Glomerular visceral epithelial cell (primary cell): ENCODE measurements around the gene EDN1.
"Not testable (repeated sequence)": the region's sequence is repeated elsewhere in the genome, so short reads cannot be mapped to it uniquely, and the experiment has no call there.

Experiments used
- DNase-seq: peaks from one replicate; pipeline ENCODE4 v3.0.0-alpha.2; 2016; ENCODE audit errors: extremely low spot score

The EDN1 gene

GRCh38 chr6:12294851-12295536 lies 4.8 kb downstream of the EDN1 start:
- no peak for DNase-seq

DNA sequence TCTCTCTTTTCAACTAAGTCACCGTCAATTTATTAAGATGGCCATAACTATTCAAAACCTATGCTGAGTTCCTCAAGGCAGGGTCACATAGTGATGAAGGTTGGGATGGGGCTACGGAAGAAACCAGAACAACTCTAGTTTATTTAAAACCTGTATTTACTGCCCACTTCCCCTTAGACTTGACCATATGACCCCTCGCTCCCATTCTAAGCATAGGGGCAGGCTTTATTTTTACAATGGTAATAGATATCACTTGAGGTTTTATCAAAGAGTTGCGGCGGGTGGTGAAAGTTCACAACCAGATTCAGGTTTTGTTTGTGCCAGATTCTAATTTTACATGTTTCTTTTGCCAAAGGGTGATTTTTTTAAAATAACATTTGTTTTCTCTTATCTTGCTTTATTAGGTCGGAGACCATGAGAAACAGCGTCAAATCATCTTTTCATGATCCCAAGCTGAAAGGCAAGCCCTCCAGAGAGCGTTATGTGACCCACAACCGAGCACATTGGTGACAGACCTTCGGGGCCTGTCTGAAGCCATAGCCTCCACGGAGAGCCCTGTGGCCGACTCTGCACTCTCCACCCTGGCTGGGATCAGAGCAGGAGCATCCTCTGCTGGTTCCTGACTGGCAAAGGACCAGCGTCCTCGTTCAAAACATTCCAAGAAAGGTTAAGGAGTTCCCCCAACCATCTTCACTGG lies 5.5 kb downstream of the EDN1 start:
- no peak for DNase-seq

DNA sequence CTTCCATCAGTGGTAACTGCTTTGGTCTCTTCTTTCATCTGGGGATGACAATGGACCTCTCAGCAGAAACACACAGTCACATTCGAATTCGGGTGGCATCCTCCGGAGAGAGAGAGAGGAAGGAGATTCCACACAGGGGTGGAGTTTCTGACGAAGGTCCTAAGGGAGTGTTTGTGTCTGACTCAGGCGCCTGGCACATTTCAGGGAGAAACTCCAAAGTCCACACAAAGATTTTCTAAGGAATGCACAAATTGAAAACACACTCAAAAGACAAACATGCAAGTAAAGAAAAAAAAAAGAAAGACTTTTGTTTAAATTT lies 6.1 kb downstream of the EDN1 start:
- peak; percentile 55 for DNase-seq

- DNase-seq = no peak
Measured at GRCh38 chr6:12296604-12297003, 6.4 kb downstream of the EDN1 start.

DNA sequence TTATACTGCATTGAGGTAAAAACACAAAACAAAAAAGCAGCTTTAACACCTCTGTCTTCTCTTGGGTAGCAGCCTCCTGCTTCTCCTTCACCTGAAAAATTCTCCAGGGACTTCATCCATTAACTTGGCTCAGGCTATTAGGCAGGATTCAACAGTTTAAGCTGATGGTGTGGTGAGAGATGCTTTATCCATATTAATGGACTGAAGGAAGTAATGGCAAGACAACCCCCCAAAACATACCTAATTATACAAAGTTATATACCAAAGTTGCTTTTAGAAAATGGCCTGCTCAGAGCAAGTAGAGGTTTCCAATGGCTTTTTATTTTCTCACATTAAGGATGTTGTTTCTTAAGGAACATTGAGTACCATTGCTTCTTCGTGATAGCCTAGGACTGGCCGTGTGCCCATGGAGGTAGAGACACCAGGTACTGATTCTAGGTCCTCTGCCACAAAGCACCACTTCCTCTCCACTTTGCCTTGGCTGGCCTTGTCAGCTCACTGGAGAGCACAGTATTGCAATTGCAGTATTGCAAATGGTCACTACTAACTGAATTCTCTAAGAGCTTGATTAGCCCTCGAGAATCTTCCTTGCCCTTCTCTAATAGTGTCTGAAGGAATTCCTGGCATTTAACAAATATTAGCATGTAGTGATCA lies 7.3 kb downstream of the EDN1 start:
- no peak for DNase-seq

GRCh38 chr6:12298017-12298978 lies 8.1 kb downstream of the EDN1 start:
- DNase-seq = no peak

DNA sequence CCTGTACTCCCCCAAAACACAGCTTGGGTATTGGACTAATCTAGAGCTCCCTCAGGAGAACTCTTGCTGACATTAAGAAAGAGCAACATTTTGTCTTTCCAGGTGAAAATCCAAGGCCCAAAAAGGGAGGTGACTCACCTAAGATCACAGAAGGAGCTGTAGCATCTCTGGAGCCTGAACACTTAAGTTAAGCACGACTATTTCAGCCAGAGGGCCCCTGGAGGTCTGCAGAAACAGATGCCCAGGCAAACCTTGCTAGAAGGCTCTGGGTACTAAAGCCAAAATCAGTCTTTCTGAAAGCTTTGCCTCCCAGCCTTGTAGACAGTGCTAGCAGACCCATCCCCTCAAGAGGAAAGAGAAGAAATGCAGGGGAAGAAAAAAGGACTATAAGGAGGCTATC lies 8.8 kb downstream of the EDN1 start:
- DNase-seq = no peak

DNA sequence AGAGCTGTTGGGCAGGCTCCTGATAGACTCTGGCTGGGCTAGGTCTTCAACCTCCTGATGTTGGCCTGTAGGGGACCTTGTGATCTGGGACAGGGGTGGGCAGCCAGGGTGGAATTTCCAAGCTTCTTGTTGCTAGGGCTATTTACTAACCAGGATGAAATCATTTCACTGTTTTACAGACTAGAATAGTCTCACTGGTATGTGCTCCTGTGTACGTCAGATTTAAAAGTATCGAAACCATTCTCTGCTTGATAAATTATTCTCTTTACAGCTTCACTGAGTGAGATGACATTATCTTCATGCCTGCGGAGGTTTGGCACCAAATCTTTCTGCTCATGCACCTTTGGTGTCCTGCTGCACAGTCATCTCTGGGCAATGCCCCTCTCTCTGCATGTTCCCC lies 10.9 kb downstream of the EDN1 start:
- DNase-seq = no peak

DNA sequence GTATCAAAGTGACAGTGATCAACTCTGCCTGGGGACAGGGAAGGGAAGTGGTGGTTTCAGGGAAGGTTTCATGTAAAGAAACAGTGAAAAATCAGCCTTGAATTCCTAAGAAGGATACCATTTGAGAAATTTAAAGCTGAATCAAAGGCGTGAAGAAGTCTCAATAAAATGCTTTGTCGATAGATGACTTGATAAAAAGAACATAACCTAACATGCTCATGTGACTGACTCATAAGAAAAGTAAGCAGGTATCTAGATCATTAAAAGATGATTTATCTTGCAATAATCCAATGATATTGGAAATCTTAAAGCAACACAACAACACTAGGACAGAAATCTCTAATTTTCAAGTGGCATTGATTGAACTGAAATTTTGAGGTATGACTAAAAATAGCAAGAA lies 14.3 kb downstream of the EDN1 start:
- DNase-seq = no peak

DNA sequence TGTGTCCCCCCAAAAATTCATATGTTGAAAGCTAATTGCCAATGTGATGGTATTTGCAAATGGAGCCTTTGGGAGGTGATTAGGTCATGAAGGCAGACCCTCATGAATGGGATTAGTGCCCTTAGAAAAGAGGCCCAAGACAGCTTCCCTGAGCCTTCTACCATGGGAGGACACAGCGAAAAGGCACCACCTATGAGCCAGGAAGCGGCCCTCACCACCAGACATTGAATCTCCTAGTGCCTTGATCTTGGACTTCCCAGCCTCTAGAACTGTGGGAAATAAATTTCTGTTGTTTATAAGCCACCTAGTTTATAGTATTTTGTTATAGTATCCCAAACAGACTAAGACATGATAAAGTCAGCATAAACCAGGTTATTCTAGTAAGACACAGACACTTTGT lies 18.9 kb downstream of the EDN1 start:
- DNase-seq = no peak

DNA sequence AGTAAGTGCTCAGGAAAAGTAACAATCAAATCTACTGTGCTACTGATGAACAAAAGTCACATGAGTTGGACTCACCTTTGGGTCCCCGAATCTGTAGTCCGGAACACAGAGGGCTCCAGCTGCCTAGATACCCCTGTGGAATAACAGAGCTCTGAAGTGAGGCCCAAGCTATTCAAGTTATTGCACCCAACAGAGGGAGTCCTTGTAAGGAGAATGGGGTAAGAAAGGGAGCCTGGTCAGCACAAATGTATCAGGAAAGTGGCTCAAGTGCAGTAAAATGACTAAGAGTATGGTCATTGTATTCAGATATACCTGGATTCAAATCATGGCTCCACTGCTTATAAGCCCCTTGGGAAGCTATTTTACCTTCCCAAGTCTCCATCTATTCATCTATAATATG lies 20.9 kb downstream of the EDN1 start:
- DNase-seq = no peak

DNA sequence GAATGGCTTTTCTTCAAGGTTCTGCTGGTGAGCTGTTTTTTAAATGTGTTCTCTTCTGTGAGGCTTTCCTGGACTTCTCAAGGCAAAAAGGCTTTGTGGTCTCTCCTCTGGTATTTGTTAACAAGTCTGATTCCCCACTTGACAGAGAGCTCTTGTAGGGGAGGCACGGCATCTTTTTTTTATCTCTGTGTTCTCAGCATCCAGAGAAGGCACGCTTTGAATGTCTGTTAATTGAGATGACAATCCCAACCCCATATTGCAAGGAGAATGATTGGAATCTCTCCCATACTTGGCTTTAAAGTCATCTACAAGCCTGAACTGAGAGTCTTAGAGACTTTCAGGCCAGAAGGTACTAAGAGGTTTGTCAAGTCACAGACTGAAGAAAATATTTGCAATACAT lies 22.6 kb downstream of the EDN1 start:
- DNase-seq = no peak

DNA sequence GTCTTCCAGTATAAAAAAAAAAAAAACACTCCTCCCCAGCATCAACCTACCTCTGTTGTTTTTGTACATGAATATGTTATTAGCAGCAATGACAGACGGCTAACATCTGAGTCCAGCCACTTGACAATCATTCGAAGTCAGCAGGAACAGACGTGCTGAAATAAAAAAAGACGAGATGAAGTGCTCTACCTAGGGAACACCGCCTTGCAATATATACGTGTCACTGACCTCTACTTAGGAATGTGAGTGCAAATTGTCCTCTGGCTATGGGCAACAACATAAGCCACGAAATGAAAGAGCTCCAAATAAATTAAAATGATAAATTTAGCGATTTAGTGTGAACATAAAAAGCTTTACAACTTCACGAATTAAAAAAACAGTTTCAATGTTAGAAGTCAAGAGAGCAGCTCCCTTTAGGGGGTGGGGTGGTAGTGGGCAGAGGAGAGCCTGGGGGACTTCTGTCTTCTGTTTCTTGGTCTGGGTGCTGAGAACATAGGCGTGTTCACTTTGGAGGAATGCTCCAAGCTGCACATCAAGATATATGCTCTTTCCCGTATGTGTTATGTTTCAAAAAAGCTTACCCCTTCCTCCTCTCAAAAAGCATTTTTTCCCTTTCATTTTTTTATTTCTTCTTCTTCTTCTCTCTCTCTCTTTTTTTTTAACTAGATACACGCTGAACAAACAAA lies 23.3 kb downstream of the EDN1 start:
- DNase-seq = no peak

DNA sequence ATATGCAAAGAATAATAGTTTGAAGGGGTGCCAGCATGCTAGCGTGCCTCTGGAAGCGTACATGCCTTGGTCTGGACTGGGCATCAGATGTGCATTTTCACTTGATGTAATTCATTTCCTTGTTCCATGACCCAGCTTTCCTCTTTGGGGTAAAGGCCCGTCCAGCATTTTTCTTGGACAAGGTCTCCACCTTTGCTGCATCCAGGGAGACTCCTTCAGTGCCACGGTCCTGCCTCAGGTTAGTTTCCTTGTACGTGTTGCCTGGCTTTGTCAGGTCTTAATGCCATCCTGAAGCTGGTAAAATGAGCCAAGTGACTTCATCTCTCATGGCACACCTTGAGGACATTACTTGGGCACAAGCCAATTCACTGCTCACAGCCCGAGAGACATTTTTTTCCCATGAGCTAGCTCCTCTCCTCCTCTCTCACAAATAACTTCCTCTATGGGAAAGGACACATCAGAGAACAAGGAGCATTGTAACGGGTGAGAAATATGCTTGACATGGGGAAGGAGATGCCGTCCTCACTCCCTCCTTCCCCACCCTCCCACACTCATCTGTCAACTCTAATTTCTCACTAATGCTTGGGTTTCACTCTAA lies 23.9 kb downstream of the EDN1 start:
- DNase-seq = peak; percentile 71

- DNase-seq = no peak
Measured at GRCh38 chr6:12314751-12315150, 24.6 kb downstream of the EDN1 start.

DNA sequence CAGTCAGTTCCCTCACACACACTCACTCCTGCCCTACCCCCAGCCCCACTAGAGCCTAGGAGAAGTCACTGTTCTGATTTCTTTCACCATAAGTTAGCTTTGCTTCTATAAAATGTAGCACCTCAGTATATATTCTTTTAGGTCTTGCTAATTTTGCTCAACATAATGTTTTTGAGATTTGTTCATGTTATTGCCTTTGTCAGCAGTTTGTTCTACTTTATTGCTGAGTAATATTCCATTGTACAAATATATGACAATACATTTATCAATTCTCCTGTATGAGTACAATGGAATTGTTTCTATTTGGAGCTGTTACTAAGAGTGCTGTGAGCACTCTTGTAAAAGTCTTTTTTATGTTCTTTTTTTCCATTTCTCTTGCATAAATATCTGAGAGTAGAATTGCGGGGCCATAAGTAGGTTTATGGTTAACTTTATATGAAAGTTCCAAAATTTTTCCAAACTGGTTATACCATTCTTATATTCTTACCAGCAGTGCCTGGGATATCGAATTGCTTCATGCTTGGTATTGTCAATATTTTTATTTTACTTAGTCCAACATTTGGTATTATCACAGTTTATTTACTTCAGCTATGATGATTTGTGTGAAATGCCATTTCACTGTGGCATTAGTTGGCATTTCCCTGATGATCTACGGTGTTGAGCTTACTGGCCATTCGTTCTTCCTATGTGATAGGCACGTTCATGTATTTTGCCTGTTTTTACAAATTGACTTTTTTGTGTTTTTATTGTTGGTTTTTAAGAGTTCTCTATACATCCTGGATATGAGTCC lies 25.3 kb downstream of the EDN1 start:
- DNase-seq = no peak

DNA sequence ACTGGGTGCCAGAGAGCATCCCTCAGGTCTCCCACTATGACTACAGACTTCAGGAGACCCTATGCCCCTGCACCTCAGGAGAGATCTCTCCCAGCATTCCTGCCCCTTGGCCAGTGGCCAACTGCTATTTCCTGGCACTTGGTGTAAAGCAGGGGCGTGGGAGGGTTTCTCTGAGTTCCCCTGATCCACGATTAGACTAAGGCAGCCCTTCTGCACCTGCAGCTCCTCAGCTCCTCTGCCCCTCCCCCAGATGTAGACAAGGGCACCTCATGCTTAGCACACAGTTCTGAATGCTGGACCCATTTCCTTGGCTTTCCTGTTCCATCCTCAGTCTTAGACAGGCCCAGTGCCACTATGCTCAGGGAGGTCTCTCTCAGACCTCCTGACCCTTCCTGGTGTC lies 28.6 kb downstream of the EDN1 start:
- no peak for DNase-seq

DNA sequence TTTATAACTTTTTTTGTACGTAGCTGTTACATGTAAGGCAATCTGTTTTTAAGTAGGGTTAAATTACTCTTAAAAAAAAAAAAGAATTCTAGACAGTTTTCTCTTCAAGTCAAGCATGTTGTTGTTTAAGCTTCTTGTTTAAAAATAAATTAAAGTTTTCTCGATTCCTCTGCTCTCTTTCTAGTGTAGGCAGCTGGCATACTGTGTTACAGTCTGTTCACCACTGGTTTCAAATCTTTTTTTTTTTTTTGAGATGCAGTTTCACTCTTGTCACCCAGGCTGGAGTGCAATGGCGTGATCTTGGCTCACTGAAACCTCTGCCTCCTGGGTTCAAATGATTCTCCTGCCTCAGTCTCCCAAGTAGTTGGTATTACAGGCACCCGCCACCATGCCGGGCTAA lies 29.9 kb downstream of the EDN1 start:
- DNase-seq = not testable (repeated sequence)

- DNase-seq = peak; percentile 92
Measured at GRCh38 chr6:12324099-12324498, 33.9 kb downstream of the EDN1 start.

DNA sequence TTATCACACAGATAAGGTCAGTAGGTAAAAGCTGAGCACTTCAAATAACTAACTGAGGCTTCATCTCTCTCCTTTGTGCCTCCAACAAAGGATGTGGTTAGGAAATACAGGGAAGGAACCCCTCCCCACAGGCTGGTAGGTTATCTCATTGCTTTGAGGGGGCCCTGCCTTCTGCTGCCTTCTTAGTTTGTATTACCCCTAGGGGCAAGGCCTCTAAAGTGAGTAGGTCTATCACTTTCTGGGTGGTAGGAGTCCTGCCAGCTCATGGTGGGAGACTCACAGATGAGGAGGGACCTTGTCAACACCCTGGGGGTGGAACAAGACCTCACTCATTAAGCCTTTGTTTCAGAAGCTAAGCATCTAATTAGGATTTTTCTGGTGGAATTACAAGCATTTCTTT lies 34.6 kb downstream of the EDN1 start:
- peak; percentile 69 for DNase-seq
